Iris pigment epithelial cell (primary cell): ENCODE data around the gene PRKCA.
A peak's percentile ranks its signal among the peaks of the same experiment; 100 is the strongest.
"Not testable (repeated sequence)": the region's sequence is repeated elsewhere in the genome, so short reads cannot be mapped to it uniquely, and the experiment has no call there.

Experiments
- DNase-seq: peaks from one replicate; pipeline ENCODE4 v3.0.0-alpha.2; 2011; ENCODE audit warnings: low read depth

Gene PRKCA

GRCh38 chr17:66684261-66684660, 381.8 kb downstream of the PRKCA start:
- DNase-seq: no peak

GRCh38 chr17:66684731-66685130, 382.3 kb downstream of the PRKCA start:
- DNase-seq: no peak

GRCh38 chr17:66686601-66687000, 384.2 kb downstream of the PRKCA start:
- DNase-seq: no peak

- no peak for DNase-seq
Observed at GRCh38 chr17:66687570-66688284, 385.3 kb downstream of the PRKCA start.

- no peak for DNase-seq
Observed at GRCh38 chr17:66689221-66689620, 386.8 kb downstream of the PRKCA start.

- no peak for DNase-seq
Observed at GRCh38 chr17:66690166-66690565, 387.8 kb downstream of the PRKCA start.

GRCh38 chr17:66691644-66692420, 389.4 kb downstream of the PRKCA start:
- DNase-seq: peak; percentile 62

- no peak for DNase-seq
Observed at GRCh38 chr17:66692421-66692690, 389.9 kb downstream of the PRKCA start.

GRCh38 chr17:66695098-66695497, 392.7 kb downstream of the PRKCA start:
- DNase-seq: no peak

GRCh38 chr17:66698270-66698669, 395.9 kb downstream of the PRKCA start:
- DNase-seq: no peak

GRCh38 chr17:66701462-66701861, 399.0 kb downstream of the PRKCA start:
- no peak for DNase-seq

GRCh38 chr17:66702106-66702936, 399.9 kb downstream of the PRKCA start:
- peak; percentile 34 for DNase-seq

- no peak for DNase-seq
Observed at GRCh38 chr17:66704858-66705520, 402.6 kb downstream of the PRKCA start.

- DNase-seq: no peak
Observed at GRCh38 chr17:66706851-66707450, 404.5 kb downstream of the PRKCA start.

GRCh38 chr17:66711401-66711800, 409.0 kb downstream of the PRKCA start:
- no peak for DNase-seq

GRCh38 chr17:66711881-66712321, 409.5 kb downstream of the PRKCA start:
- DNase-seq: peak; percentile 47

- DNase-seq: no peak
Observed at GRCh38 chr17:66712453-66712852, 410.0 kb downstream of the PRKCA start.

- DNase-seq: not testable (repeated sequence)
Observed at GRCh38 chr17:66713021-66713532, 410.7 kb downstream of the PRKCA start.

- DNase-seq: no peak
Observed at GRCh38 chr17:66713533-66714042, 411.2 kb downstream of the PRKCA start.

- no peak for DNase-seq
Observed at GRCh38 chr17:66714046-66715023, 411.9 kb downstream of the PRKCA start.
